ENCODE data around the gene GTPBP10. TPM values are rescaled to one million over a fixed set of nuclear protein-coding genes. Genes with fewer than 3 reads are reported as not detected.

GTPBP10 gene
- total RNA-seq, 1 experiment from 2014 or later, result 18.5 TPM

- TF ChIP-seq ZNF532 (CRISPR knock-in tag; IDR thresholded peaks at IDR 0.05; ENCODE audit: borderline replicate concordance) (no peak), TCF7 (CRISPR knock-in tag; IDR thresholded peaks at IDR 0.05; ENCODE audit: low read depth) (no peak), STAT6 (CRISPR knock-in tag; conservative IDR thresholded peaks at IDR 0.05; ENCODE audit: low read depth) (no peak), ATF1 (CRISPR knock-in tag; IDR thresholded peaks at IDR 0.05) (no peak), ZBTB21 (CRISPR knock-in tag; IDR thresholded peaks at IDR 0.05; ENCODE audit: borderline replicate concordance) (no peak), ARID4B (CRISPR knock-in tag; IDR thresholded peaks at IDR 0.05; ENCODE audit: borderline replicate concordance) (no peak), ZNF121 (CRISPR knock-in tag; IDR thresholded peaks at IDR 0.05) (no peak), KAT7 (CRISPR knock-in tag; IDR thresholded peaks at IDR 0.05; ENCODE audit: borderline replicate concordance) (no peak), ZSCAN18 (CRISPR knock-in tag; IDR thresholded peaks at IDR 0.05) (no peak), IRF1 (CRISPR knock-in tag; IDR thresholded peaks at IDR 0.05) (no peak)
Measured at GRCh38 chr7:90409667-90410066, 63.2 kb downstream of the GTPBP10 start (continued).

- H3K4me3 Mint-ChIP-seq, result no peak overlapping the region
- H3K4me1 Mint-ChIP-seq, result no peaks in the 10 kb centered on the region
- DNase-seq (ENCODE audit: low spot score) (no peak), ATAC-seq (no peak)
- H3K36me3 Mint-ChIP-seq, result peaks cover 24% of the 10 kb centered on the region
- POLR2A ChIA-PET, result no interaction called here
- no peak overlapping the region for H3K27ac Mint-ChIP-seq
- H3K9me3 Mint-ChIP-seq, result no peaks in the 10 kb centered on the region
- no peaks in the 10 kb centered on the region for H3K27me3 Mint-ChIP-seq (ENCODE audit: low read depth)
- CTCF ChIA-PET, result interaction anchor here (0.7 to 1.5 kb wide), 2 partner anchors 22 to 259 kb away, joined by 3 to 4 read pairs; no protein-coding TSS in a partner anchor
- no peak for TF ChIP-seq NFATC4 (CRISPR knock-in tag; IDR thresholded peaks at IDR 0.05)
- TF ChIP-seq ZNF263 (CRISPR knock-in tag; IDR thresholded peaks at IDR 0.05; ENCODE audit: low read depth), result no peak
- no peak for TF ChIP-seq RELA (CRISPR knock-in tag; IDR thresholded peaks at IDR 0.05; ENCODE audit: borderline replicate concordance)
- TF ChIP-seq ZMAT4 (CRISPR knock-in tag; IDR thresholded peaks at IDR 0.05), result no peak
- no peak for TF ChIP-seq JUN (CRISPR knock-in tag; IDR thresholded peaks at IDR 0.05)
- no peak for TF ChIP-seq GTF2I (CRISPR knock-in tag; conservative IDR thresholded peaks at IDR 0.05)
- no peak for TF ChIP-seq USF1 (CRISPR knock-in tag; IDR thresholded peaks at IDR 0.05)
- TF ChIP-seq MLX (CRISPR knock-in tag; IDR thresholded peaks at IDR 0.05), result no peak
- TF ChIP-seq HMGXB4 (CRISPR knock-in tag; IDR thresholded peaks at IDR 0.05), result no peak
Measured at GRCh38 chr7:90411510-90411909, 65.0 kb downstream of the GTPBP10 start.
